HL-60 (cell line): ENCODE measurements around the gene TMEM151B.
"Not testable (repeated sequence)": the region's sequence is repeated elsewhere in the genome, so short reads cannot be mapped to it uniquely, and the experiment has no call there.

Experiments used
- CTCF ChIP-seq: IDR thresholded peaks from one replicate; pipeline ENCODE4 v1.5.1; 2011; ENCODE audit warnings: low read length, control low read depth, inconsistent platforms; ENCODE audit not compliant: insufficient read depth
- GABPA ChIP-seq: IDR thresholded peaks from 2 replicates; pipeline ENCODE4 v1.6.1; 2012; ENCODE audit warnings: low read depth
- POLR2AphosphoS5 ChIP-seq: IDR thresholded peaks from 2 replicates; pipeline ENCODE4 v1.6.1; 2012; ENCODE audit warnings: low read depth
- REST ChIP-seq: IDR thresholded peaks from 2 replicates; pipeline ENCODE4 v1.6.1; 2012; ENCODE audit warnings: low read depth; ENCODE audit not compliant: insufficient replicate concordance
- SPI1 ChIP-seq: IDR thresholded peaks from 2 replicates; pipeline ENCODE4 v1.6.1; 2012; ENCODE audit warnings: low read depth, mild to moderate bottlenecking, borderline replicate concordance

- TF ChIP-seq CTCF, POLR2AphosphoS5, GABPA, REST, SPI1: not testable (repeated sequence)
These were observed 38.8 kb upstream of the TMEM151B start for GRCh38 chr6:44231426-44231825.
